Kidney (tissue), 14 donors: ENCODE data around the gene FOXB2. TPM values are rescaled to one million over a fixed set of nuclear protein-coding genes. Genes with fewer than 3 reads are reported as not detected.
A peak's percentile ranks its signal among the peaks of the same experiment; 100 is the strongest.

Experiments
- DNase-seq, 5 donors: peaks; one replicate each; pipeline ENCODE4 v3.0.0-alpha.2; 2013 to 2020
- FAIRE-seq: peaks from 2 replicates; lab custom pipeline; 2012; peaks lifted over from hg19 to GRCh38; lab: Jason Lieb, UNC
- H3K27ac ChIP-seq, 2 donors: one replicate each; pipeline ENCODE4 v1.7.0; 2013; ENCODE audit warnings: low read depth in 2 of 2, low read length in 2 of 2, inconsistent platforms in 1 of 2
- H3K27me3 ChIP-seq: one replicate; pipeline ENCODE4 v1.7.1; 2013; ENCODE audit warnings: low read length, inconsistent platforms; ENCODE audit not compliant: control insufficient read depth, insufficient read depth
- H3K36me3 ChIP-seq, 3 donors: one replicate each; pipeline versions ENCODE4 v1.7.0 to v1.7.1; 2013; ENCODE audit warnings: low read length in 3 of 3, control low read depth in 1 of 3, inconsistent platforms in 1 of 3; ENCODE audit not compliant: insufficient read depth in 3 of 3, control insufficient read depth in 2 of 3
- H3K4me1 ChIP-seq, 3 donors: one replicate each; pipeline versions ENCODE4 v1.7.0 to v1.7.1; 2013; ENCODE audit warnings: low read length in 3 of 3, inconsistent platforms in 1 of 3, low read depth in 1 of 3; ENCODE audit not compliant: control insufficient read depth in 2 of 3, insufficient read depth in 2 of 3
- H3K4me3 ChIP-seq, 3 donors: one replicate each; pipeline versions ENCODE4 v1.7.0 to v1.8.1; 2013; ENCODE audit warnings: low read length in 3 of 3, control low read depth in 1 of 3, inconsistent platforms in 1 of 3
- H3K9ac ChIP-seq, 3 donors: one replicate each; pipeline versions ENCODE4 v1.7.0 to v1.7.1; 2013; ENCODE audit warnings: low read length in 3 of 3, control low read depth in 1 of 3, inconsistent platforms in 1 of 3
- H3K9me3 ChIP-seq, 3 donors: one replicate each; pipeline versions ENCODE4 v1.7.0 to v1.7.1; 2013; ENCODE audit warnings: low read length in 3 of 3, control low read depth in 1 of 3, inconsistent platforms in 1 of 3; ENCODE audit not compliant: control insufficient read depth in 2 of 3, insufficient read depth in 1 of 3
- intact Hi-C: fragments of 100-400 bp; cut with DNase I; formaldehyde crosslinking; loops from one replicate; pipeline ENCODE4 v1.11.1; 2022
- polyA plus RNA-seq: library from polyadenylated mRNA; stranded (reverse); fragments of 350-450 nt; fragmentation: Illumina TruSeq; extraction: RNeasy Lipid Tissue Mini Kit (QIAGEN cat#74804); gene quantifications from one replicate; pipeline ENCODE4 v1.2.3, GENCODE V29; 2014; ENCODE audit warnings: low read depth, low replicate concordance; ENCODE audit not compliant: insufficient read depth
- total RNA-seq: library from RNA; stranded (reverse); fragmentation: NEBNext Ultra II Directional; extraction: Animal tissue kit (Norgen Biotek cat#: 25700); gene quantifications from one replicate; pipeline ENCODE4 v1.2.1, GENCODE V29; 2021
- TF ChIP-seq, protein P1 (sequence below): IDR thresholded peaks from 3 replicates; pipeline ENCODE4 v1.5.1; 2012; ENCODE audit warnings: mild to moderate bottlenecking, moderate library complexity, borderline replicate concordance; ENCODE audit not compliant: insufficient read depth; ENCODE audit errors: extremely low read depth
- donor health status: control.
- donor health status: control.
- donor health status: control.
- donor health status: control.
- donor health status: control.
- donor health status: DM: yes; HTN: yes; CAD: no.
- donor health status: Normal renal cell carcinoma (clear cell type).

Gene FOXB2
- total and polyA plus RNA-seq, 2 donors from 2014 or later: not detected

DNA sequence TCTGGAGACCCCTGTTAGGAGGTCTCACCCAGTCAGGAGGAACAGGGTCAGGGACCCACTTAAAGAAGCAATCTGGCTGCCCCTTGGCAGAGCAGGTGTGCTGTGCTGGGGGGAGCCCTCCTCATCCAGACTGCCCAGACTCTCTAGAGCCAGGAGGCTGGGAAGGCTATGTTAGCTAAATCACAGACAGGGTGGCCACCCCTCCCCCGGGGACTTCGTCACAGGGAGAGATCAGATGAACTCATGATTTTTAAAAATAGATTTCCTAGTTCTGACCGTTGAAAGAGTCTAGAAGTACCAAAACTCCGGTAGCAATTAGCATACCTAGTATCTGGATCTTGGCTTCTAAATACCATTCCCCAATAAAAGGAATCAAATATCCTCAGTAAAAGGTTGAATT is 35.0 kb upstream of the FOXB2 start:
- DNase-seq (no peak), FAIRE-seq (no peak)
- H3K4me1 ChIP-seq: no peaks in the 10 kb centered on the region
- H3K27ac ChIP-seq: no peak overlapping the region
- intact Hi-C loops: no loop called here
- H3K27me3 ChIP-seq: no peaks in the 10 kb centered on the region
- no peak overlapping the region for H3K4me3 ChIP-seq
- H3K9me3 ChIP-seq: no peaks in the 10 kb centered on the region
- H3K36me3 ChIP-seq: no peaks in the 10 kb centered on the region
- H3K9ac ChIP-seq: no peak overlapping the region
- TF ChIP-seq, protein P1, sequence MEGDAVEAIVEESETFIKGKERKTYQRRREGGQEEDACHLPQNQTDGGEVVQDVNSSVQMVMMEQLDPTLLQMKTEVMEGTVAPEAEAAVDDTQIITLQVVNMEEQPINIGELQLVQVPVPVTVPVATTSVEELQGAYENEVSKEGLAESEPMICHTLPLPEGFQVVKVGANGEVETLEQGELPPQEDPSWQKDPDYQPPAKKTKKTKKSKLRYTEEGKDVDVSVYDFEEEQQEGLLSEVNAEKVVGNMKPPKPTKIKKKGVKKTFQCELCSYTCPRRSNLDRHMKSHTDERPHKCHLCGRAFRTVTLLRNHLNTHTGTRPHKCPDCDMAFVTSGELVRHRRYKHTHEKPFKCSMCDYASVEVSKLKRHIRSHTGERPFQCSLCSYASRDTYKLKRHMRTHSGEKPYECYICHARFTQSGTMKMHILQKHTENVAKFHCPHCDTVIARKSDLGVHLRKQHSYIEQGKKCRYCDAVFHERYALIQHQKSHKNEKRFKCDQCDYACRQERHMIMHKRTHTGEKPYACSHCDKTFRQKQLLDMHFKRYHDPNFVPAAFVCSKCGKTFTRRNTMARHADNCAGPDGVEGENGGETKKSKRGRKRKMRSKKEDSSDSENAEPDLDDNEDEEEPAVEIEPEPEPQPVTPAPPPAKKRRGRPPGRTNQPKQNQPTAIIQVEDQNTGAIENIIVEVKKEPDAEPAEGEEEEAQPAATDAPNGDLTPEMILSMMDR: no peak

DNA sequence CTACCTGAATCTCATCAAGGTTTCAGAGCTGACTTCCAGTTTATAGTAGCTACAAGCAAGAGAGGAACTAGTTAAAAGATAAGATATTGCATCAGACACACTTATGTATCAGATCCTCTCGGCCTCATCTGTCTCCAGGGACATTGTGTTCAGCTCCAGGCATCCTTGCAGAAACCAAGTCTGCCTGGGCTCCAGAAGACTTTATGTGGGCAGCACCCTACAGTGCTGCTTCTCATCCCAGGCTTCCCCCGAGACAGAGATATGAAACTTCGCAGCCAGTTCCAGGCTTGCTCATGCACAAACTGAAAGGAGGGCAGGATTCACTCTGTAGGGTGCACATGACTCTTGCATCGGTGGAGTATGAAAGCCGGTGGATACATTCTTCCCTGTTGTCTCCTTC is 33.9 kb upstream of the FOXB2 start:
- H3K27me3 ChIP-seq: no peaks in the 10 kb centered on the region
- FAIRE-seq (no peak), DNase-seq (no peak)
- no peaks in the 10 kb centered on the region for H3K36me3 ChIP-seq
- TF ChIP-seq, protein P1: no peak
- no peak overlapping the region for H3K9ac ChIP-seq
- H3K27ac ChIP-seq: no peak overlapping the region
- intact Hi-C loops: no loop called here
- no peak overlapping the region for H3K4me3 ChIP-seq
- H3K4me1 ChIP-seq: no peaks in the 10 kb centered on the region
- H3K9me3 ChIP-seq: no peaks in the 10 kb centered on the region

DNA sequence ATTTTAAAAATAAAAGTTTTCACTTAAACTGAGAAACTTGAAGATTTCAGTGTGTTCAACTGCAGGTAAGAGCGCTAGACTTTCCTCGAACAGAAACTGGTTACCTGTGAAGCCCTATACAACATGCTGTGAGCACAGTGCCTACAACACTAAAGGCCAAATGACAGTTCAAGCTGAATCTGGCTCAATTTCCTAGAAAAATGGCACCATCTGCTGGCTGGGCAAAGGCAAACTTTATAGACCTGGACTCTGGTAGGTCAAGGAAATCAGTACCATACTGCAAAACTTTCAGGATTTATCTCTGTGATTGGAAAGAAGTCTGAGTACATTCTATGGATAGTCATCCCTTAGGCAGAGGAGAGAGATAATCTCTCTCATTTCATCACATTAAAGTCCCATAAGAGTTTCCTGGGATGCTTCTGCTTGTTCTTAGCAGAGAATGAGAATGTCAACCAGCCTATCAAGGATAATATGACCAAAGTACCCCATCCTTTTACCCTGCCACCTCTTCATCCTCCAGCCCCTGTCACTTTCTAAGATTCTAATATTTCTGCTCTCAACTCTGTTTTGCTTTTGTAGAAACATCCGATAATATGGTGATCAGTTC is 31.8 kb upstream of the FOXB2 start:
- FAIRE-seq: no peak
- DNase-seq: peak in 2 of 5 donors; percentile 16 to 26
- H3K36me3 ChIP-seq: no peaks in the 10 kb centered on the region
- H3K27me3 ChIP-seq: no peaks in the 10 kb centered on the region
- intact Hi-C loops: no loop called here
- no peak overlapping the region for H3K4me3 ChIP-seq
- no peaks in the 10 kb centered on the region for H3K9me3 ChIP-seq
- TF ChIP-seq, protein P1: peak; percentile 44
- H3K9ac ChIP-seq: no peak overlapping the region
- no peak overlapping the region for H3K27ac ChIP-seq
- no peaks in the 10 kb centered on the region for H3K4me1 ChIP-seq

DNA sequence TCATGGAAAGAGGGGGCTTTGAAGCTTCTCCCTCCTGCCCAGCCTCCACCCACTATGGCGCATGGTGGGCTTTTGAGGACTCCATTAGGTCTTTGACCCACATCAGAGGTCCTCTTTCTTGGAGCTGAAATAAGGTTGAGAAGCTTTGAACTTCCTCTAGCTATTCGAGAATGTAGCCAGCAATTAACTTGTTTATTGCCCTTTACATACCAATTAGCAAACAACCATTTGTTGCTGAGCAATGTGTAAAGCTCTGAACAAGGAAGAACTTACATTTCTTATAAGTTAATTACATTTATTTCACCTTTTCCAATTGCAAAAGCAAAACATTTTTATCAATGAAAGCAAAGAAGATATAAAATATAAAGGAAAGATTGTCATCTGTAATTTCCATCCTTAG is 30.5 kb upstream of the FOXB2 start:
- no peak overlapping the region for H3K9ac ChIP-seq
- H3K27me3 ChIP-seq: no peaks in the 10 kb centered on the region
- no peaks in the 10 kb centered on the region for H3K36me3 ChIP-seq
- TF ChIP-seq, protein P1: no peak
- H3K4me3 ChIP-seq: no peak overlapping the region
- FAIRE-seq (no peak), DNase-seq (no peak)
- no peaks in the 10 kb centered on the region for H3K9me3 ChIP-seq
- H3K27ac ChIP-seq: no peak overlapping the region
- H3K4me1 ChIP-seq: no peaks in the 10 kb centered on the region
- intact Hi-C loops: no loop called here
